Nephron (organoid): ENCODE data around the gene TOM1L2.

Experiments used
- H3K27ac Mint-ChIP-seq, 3 experiments: 2 replicates each; pipeline ENCODE4 v1.8.0; 2020; ENCODE audit warnings: mixed read lengths in 3 of 3, mild to moderate bottlenecking in 2 of 3, moderate library complexity in 1 of 3
- H3K27me3 Mint-ChIP-seq: 2 replicates; pipeline ENCODE4 v1.8.0; 2021; ENCODE audit warnings: low read depth, mild to moderate bottlenecking, moderate library complexity, mixed read lengths
- H3K36me3 Mint-ChIP-seq: 2 replicates; pipeline ENCODE4 v1.8.0; 2020; ENCODE audit warnings: low read depth, mixed read lengths
- H3K4me1 Mint-ChIP-seq: 2 replicates; pipeline ENCODE4 v1.8.0; 2020; ENCODE audit warnings: mixed read lengths
- H3K4me3 Mint-ChIP-seq, 3 experiments: 2 replicates each; pipeline ENCODE4 v1.8.0; 2020; ENCODE audit warnings: mild to moderate bottlenecking in 3 of 3, mixed read lengths in 3 of 3, moderate library complexity in 2 of 3
- H3K9me3 Mint-ChIP-seq: 2 replicates; pipeline ENCODE4 v1.8.0; 2020; ENCODE audit warnings: mixed read lengths
- CTCF ChIP-seq, 3 experiments: fragments of 200-600 bp; sonication (generic); IDR thresholded peaks; one replicate each; pipeline ENCODE4 v1.5.0; 2021; ENCODE audit warnings: antibody characterized with exemption in 3 of 3; ENCODE audit not compliant: unreplicated experiment in 3 of 3

TOM1L2 gene

GRCh38 chr17:17987901-17988300 lies 15.7 kb upstream of the TOM1L2 start:
- Mint-ChIP-seq H3K27ac (no peak overlapping the region), H3K4me3 (no peak overlapping the region), H3K4me1 (peaks cover 10% of the 10 kb centered on the region), H3K36me3 (no peaks in the 10 kb centered on the region), H3K9me3 (no peaks in the 10 kb centered on the region), H3K27me3 (no peaks in the 10 kb centered on the region)
- TF ChIP-seq CTCF (IDR thresholded peaks at IDR 0.05; ENCODE audit: unreplicated experiment in 3 of 3), result no peak

DNA sequence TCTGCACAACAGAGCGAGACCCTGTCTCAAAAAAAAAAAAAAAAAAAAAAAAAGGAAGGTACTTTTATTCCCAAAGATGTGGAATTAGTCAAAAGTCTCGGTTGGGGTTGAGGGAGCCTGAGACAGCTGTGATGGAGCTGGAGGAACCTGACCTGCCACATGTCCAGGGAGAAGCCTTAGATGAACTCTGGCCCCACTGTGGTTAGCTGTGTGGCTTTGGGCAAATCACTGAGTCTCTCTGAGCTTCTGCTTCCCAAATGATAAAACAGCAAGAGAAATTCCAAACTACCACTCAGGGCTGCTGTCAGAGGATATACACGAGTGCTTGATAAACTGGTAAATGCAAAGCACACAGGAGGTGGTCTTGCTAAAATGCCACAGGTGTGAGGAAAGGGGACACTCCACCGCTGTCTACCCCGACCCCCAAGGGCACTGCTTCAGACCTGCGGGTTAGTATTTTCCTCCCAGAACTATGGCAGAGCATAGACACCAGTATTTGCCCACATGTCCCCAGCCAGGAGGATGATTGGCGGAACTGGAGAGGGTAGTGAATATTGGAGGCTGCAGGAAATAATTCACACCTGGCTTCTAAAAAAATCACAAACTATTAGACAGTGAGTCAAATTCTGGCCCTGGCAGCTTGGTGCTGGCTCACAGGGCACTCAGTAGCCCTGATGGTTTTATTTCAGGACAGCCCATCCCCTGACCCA lies 15.1 kb upstream of the TOM1L2 start:
- H3K4me1 Mint-ChIP-seq, result peaks cover 10% of the 10 kb centered on the region
- H3K27me3 Mint-ChIP-seq, result no peaks in the 10 kb centered on the region
- H3K9me3 Mint-ChIP-seq, result no peaks in the 10 kb centered on the region
- H3K27ac Mint-ChIP-seq, result no peak overlapping the region
- no peak for TF ChIP-seq CTCF (IDR thresholded peaks at IDR 0.05; ENCODE audit: unreplicated experiment in 3 of 3)
- H3K4me3 Mint-ChIP-seq, result no peak overlapping the region
- H3K36me3 Mint-ChIP-seq, result no peaks in the 10 kb centered on the region

- H3K27me3 Mint-ChIP-seq, result no peaks in the 10 kb centered on the region
- H3K4me3 Mint-ChIP-seq, result no peak overlapping the region
- H3K36me3 Mint-ChIP-seq, result no peaks in the 10 kb centered on the region
- H3K9me3 Mint-ChIP-seq, result no peaks in the 10 kb centered on the region
- no peak overlapping the region for H3K27ac Mint-ChIP-seq
- H3K4me1 Mint-ChIP-seq, result peaks cover 10% of the 10 kb centered on the region
- TF ChIP-seq CTCF (IDR thresholded peaks at IDR 0.05; ENCODE audit: unreplicated experiment in 3 of 3), result no peak
Measured at GRCh38 chr17:17985555-17985954, 13.4 kb upstream of the TOM1L2 start.

DNA sequence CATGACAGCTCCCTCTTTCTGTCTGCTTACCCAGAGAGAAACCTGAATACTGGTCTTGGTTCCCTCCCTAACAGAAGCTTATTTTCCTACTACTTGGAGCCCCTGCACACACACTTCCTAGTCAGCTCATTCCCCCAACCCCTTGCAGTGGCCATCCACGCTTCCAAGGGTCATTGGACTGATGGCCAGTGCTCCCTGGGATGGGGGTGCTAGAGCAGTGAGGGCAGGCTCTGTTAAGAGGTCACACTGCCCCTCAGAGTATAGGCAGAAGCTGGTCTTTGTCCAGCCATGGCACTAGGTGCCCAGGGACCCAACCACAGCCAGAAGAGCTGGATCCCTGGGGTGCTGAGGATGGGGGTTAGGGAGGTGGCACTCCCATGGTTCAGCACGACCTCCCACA lies 13.0 kb upstream of the TOM1L2 start:
- H3K27me3 Mint-ChIP-seq, result no peaks in the 10 kb centered on the region
- peaks cover 10% of the 10 kb centered on the region for H3K4me1 Mint-ChIP-seq
- no peaks in the 10 kb centered on the region for H3K36me3 Mint-ChIP-seq
- H3K4me3 Mint-ChIP-seq, result no peak overlapping the region
- H3K9me3 Mint-ChIP-seq, result no peaks in the 10 kb centered on the region
- TF ChIP-seq CTCF (IDR thresholded peaks at IDR 0.05; ENCODE audit: unreplicated experiment in 3 of 3), result no peak
- no peak overlapping the region for H3K27ac Mint-ChIP-seq

DNA sequence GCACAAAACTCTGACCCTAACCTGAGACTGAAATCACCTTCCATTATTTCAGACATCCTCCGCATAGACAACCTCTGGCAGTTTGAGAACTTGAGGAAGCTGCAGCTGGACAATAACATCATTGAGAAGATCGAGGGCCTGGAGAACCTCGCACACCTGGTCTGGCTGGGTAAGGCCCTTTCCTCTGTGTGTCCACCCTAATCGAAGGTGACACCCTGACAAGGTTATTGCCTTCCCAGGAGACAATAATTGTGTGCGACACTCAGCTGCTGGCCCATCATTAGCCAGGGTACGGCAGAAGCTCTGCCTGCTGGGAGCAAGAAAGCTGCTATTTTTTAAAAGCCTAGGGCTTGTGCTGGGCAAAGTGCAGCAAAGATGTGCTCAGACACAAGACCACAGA lies 11.6 kb upstream of the TOM1L2 start:
- Mint-ChIP-seq H3K9me3 (no peaks in the 10 kb centered on the region), H3K4me3 (no peak overlapping the region), H3K27me3 (no peaks in the 10 kb centered on the region), H3K36me3 (no peaks in the 10 kb centered on the region), H3K4me1 (peaks cover 3% of the 10 kb centered on the region), H3K27ac (no peak overlapping the region)
- TF ChIP-seq CTCF (IDR thresholded peaks at IDR 0.05; ENCODE audit: unreplicated experiment in 3 of 3), result no peak

DNA sequence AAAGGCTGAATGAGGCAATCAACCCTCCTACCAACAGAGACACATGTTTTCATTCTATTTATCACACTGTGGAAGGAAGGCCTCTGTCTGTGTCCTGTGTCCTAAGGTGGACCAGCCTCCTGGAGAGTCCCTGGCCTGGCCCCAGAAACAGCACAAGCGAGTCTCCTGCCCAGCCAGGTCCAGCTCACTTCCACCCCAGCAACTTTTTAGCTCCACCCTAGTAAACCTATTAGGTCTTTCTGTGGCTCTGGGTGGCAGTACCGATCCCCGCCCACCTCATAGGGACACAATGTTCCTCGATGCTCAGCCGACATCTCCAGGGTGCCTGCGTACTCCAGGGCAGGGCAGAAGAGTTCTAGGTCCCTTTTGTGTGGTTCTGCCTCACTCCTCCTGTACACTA lies 11.2 kb upstream of the TOM1L2 start:
- H3K27ac Mint-ChIP-seq, result no peak overlapping the region
- H3K4me1 Mint-ChIP-seq, result no peaks in the 10 kb centered on the region
- H3K36me3 Mint-ChIP-seq, result no peaks in the 10 kb centered on the region
- TF ChIP-seq CTCF (IDR thresholded peaks at IDR 0.05; ENCODE audit: unreplicated experiment in 3 of 3), result no peak
- no peak overlapping the region for H3K4me3 Mint-ChIP-seq
- H3K9me3 Mint-ChIP-seq, result no peaks in the 10 kb centered on the region
- H3K27me3 Mint-ChIP-seq, result no peaks in the 10 kb centered on the region
